RWPE1 (cell line): ENCODE results near the gene ZNF345.

Experiments
- CTCF ChIA-PET: fragments of 350-600 bp; sonication (Branson Sonifier 250); formaldehyde crosslinking; extraction: SDS; loops from one replicate; lab custom pipeline; 2021; lab: Yijun Ruan, JAX
- POLR2A ChIA-PET: fragments of 400-600 bp; formaldehyde crosslinking; extraction: SDS; loops from one replicate; lab custom pipeline; 2020; ENCODE audit warnings: antibody characterized with exemption; ENCODE audit not compliant: low non-redundant PET; lab: Yijun Ruan, JAX
- DNase-seq: peaks from one replicate; pipeline ENCODE4 v3.0.0; 2012; ENCODE audit warnings: low spot score
- H3K27ac ChIP-seq: fragments of 450-650 bp; 2 replicates; pipeline ENCODE4 v1.5.1; 2017
- CTCF ChIP-seq: fragments of 450-650 bp; conservative IDR thresholded peaks from 2 replicates; pipeline ENCODE4 v1.5.1; 2017; ENCODE audit warnings: low read depth, mild to moderate bottlenecking

Gene ZNF345

GRCh38 chr19:36851898-36852297 is 1.2 kb downstream of the ZNF345 start:
- ChIA-PET POLR2A (no interaction called here), CTCF (no interaction called here)
- DNase-seq = no peak
- no peak for TF ChIP-seq CTCF
- no peak overlapping the region for H3K27ac ChIP-seq

- no peak for TF ChIP-seq CTCF
- CTCF ChIA-PET = no interaction called here
- no peak overlapping the region for H3K27ac ChIP-seq
- DNase-seq = no peak
- POLR2A ChIA-PET = no interaction called here
These were observed 26.6 kb downstream of the ZNF345 start for GRCh38 chr19:36876993-36877938.

- no peak for DNase-seq
- POLR2A ChIA-PET = no interaction called here
- H3K27ac ChIP-seq = no peak overlapping the region
- CTCF ChIA-PET = no interaction called here
- no peak for TF ChIP-seq CTCF
These were observed 41.2 kb downstream of the ZNF345 start for GRCh38 chr19:36891768-36892357.

- CTCF ChIA-PET = no interaction called here
- no peak for TF ChIP-seq CTCF
These were observed 44.2 kb downstream of the ZNF345 start for GRCh38 chr19:36894849-36895383.

GRCh38 chr19:36898422-36898821 is 47.7 kb downstream of the ZNF345 start:
- H3K27ac ChIP-seq = no peak overlapping the region
- no peak for DNase-seq
- TF ChIP-seq CTCF = no peak
- POLR2A ChIA-PET = no interaction called here
- CTCF ChIA-PET = interaction anchor here (0.8 kb wide), 1 partner anchor 1842 kb away, joined by 3 read pairs; no protein-coding TSS in a partner anchor

More at GRCh38 chr19:36894849-36895383, 44.2 kb downstream of the ZNF345 start:
- DNase-seq = no peak
- POLR2A ChIA-PET = no interaction called here
- no peak overlapping the region for H3K27ac ChIP-seq
